HFFc6 (cell line): ENCODE results near the gene PADI6. TPM values are rescaled to one million over a fixed set of nuclear protein-coding genes. Genes with fewer than 3 reads are reported as not detected.
"Not testable (repeated sequence)": the region's sequence is repeated elsewhere in the genome, so short reads cannot be mapped to it uniquely, and the experiment has no call there.

ENCODE experiments used
- DNase-seq: peaks from one replicate; pipeline ENCODE4 v3.0.0-alpha.2; 2018
- H3K27ac Mint-ChIP-seq: 2 replicates; pipeline ENCODE4 v1.8.0; 2020; ENCODE audit warnings: mild to moderate bottlenecking, mixed read lengths
- H3K27me3 Mint-ChIP-seq: 2 replicates; pipeline ENCODE4 v1.8.0; 2021; ENCODE audit warnings: mild to moderate bottlenecking, moderate library complexity, mixed read lengths; ENCODE audit not compliant: insufficient read depth
- H3K36me3 Mint-ChIP-seq: 2 replicates; pipeline ENCODE4 v1.8.0; 2021; ENCODE audit warnings: low read depth, mixed read lengths
- H3K4me1 Mint-ChIP-seq: 2 replicates; pipeline ENCODE4 v1.8.0; 2020; ENCODE audit warnings: low read depth, mixed read lengths
- H3K4me3 Mint-ChIP-seq: 2 replicates; pipeline ENCODE4 v1.8.0; 2020; ENCODE audit warnings: mild to moderate bottlenecking, moderate library complexity, mixed read lengths
- H3K9me3 Mint-ChIP-seq: 2 replicates; pipeline ENCODE4 v1.8.0; 2020; ENCODE audit warnings: mild to moderate bottlenecking, mixed read lengths
- CTCF ChIP-seq: fragments of 200-600 bp; sonication (generic); IDR thresholded peaks from 2 replicates; pipeline ENCODE4 v1.5.0; 2021; ENCODE audit warnings: antibody characterized with exemption, mild to moderate bottlenecking
- total RNA-seq, 6 experiments: library from RNA; stranded (reverse); fragmentation: NEBNext Ultra II Directional; extraction: Animal tissue kit (Norgen Biotek cat#: 25700); gene quantifications; 2 replicates in 1 of 6; 3 replicates in 5 of 6; pipeline ENCODE4 v1.2.3, GENCODE V29; 2021

Gene PADI6
- total RNA-seq, 6 experiments from 2014 or later, result not detected

DNA sequence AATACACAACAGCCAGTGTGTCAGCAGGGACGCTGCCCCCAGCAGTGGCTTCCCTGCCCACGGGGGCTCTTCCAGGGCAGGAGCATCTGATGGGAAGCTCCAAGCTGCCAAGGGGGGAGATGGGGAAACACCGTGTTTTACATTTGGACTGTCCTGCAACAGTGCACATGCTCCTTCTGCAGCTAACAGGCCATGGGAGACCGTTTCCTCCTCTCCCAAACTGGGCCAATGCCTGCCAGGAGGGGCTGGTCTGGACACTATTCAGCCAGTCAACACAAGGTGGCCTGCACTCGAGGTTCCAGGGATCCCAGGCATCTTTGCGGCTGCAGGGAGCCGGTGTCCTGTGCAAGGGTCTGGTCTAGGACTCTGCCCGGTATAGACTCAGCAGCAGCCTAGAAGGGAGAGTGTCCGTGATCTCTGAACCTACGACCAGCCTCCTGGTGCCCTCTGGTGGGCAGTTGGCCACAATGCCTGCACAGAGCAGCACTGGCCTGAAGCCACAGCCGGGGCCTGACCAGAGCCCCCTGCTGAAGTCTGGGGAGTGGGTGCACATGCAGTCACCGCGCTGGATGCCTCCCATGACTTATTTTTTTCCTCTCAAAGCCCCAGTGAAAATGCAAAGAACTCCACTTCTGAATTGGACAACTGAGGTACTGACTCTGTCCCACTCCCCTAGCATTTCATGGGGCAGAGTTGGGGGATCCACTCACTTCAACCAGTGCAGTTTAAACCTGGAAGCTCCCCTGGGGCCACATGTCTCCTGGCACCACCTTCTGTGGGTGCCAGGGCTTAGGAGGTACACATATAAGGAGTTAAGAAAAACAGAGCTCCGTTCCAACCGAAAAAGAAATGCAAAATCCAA is 34.1 kb downstream of the PADI6 start:
- Mint-ChIP-seq H3K4me3 (no peak overlapping the region), H3K27ac (no peak overlapping the region), H3K27me3 (no peaks in the 10 kb centered on the region; the same call in 1 of the 2 replicates), H3K9me3 (no peaks in the 10 kb centered on the region), H3K4me1 (no peaks in the 10 kb centered on the region), H3K36me3 (peaks cover 24% of the 10 kb centered on the region)
- TF ChIP-seq CTCF, result peak; percentile 89
- DNase-seq, result peak; percentile 45

DNA sequence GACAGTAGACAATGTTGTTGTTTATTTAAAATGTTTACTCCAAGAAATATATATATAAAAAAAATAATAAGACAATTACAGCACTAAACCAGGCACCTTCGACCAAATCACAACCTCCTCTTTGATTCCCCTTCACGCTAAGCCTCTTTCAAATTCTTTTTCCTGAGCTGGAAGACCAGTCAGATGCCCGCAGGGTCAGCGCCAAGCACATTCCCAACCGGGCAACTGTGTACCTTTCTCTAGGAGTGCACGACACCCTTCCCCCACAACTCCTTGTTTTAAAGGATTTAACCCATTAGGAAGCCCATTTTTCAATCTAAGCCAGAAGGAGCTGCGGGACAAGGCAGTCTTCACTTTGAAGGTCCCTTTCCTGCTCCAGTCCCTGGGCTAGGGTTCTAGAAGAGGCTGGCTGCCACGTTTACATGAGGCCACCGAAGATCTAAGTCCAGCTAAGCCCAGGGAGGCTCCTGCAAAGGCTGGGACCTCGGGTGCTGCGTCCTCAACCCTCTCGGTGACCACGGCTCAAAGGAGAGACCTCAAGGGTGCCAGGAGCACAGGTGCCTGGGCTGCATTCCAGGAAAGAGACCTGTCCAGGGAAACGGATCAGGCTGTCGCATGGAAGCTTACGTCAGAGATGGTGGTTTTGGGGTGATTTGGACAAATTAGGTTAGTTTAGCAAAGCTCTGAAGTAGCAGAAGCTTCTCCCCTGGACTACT is 34.9 kb downstream of the PADI6 start:
- not testable (repeated sequence) for H3K27me3 Mint-ChIP-seq, H3K9me3 Mint-ChIP-seq, H3K4me1 Mint-ChIP-seq, DNase-seq, H3K27ac Mint-ChIP-seq, H3K4me3 Mint-ChIP-seq
- peaks cover 24% of the 10 kb centered on the region for H3K36me3 Mint-ChIP-seq

DNA sequence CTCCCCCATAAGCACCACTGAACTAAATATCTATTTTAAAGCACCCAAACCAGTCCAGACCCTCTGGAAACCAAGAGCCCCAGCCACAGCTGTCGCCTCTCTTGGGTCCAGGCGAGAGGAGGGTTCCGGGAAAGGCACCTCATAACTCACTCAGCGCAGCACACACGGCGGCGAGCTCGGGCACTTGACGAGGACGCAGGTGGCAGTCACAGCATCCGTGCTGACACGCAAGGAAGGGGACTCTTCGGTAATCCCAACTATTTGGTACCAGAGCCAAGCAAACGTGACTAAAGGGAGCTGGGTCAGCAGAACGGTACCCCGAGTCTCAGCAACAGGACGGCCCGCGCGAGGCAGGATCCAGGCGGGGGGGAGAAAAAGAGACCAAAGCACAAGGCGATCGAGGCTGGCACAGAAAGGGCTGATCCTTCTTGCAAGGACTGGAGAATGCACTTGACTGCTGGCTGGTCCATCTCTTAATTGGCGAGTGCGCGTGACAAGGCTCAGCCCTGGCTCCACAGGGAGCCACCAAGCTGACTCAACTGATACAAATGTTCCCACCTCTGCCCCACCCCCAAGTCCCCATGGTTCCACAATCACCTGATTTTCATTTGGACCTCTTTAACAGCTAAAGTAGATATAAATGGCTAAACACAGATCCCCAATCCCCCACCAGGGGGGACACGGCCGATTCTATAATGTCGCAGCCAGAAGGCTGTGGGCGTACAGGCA is 36.0 kb downstream of the PADI6 start:
- not testable (repeated sequence) for H3K27me3 Mint-ChIP-seq, H3K4me1 Mint-ChIP-seq, H3K4me3 Mint-ChIP-seq, H3K27ac Mint-ChIP-seq, DNase-seq, H3K9me3 Mint-ChIP-seq
- H3K36me3 Mint-ChIP-seq, result peaks cover 29% of the 10 kb centered on the region

- no peak for DNase-seq
- no peak for TF ChIP-seq CTCF
- no peak overlapping the region for H3K4me3 Mint-ChIP-seq
- H3K27ac Mint-ChIP-seq, result no peak overlapping the region
- no peaks in the 10 kb centered on the region for H3K9me3 Mint-ChIP-seq
- no peaks in the 10 kb centered on the region; the same call in 1 of the 2 replicates for H3K27me3 Mint-ChIP-seq
- no peaks in the 10 kb centered on the region for H3K4me1 Mint-ChIP-seq
- peaks cover 35% of the 10 kb centered on the region for H3K36me3 Mint-ChIP-seq
These were observed 37.4 kb downstream of the PADI6 start for GRCh38 chr1:17409391-17409811.

DNA sequence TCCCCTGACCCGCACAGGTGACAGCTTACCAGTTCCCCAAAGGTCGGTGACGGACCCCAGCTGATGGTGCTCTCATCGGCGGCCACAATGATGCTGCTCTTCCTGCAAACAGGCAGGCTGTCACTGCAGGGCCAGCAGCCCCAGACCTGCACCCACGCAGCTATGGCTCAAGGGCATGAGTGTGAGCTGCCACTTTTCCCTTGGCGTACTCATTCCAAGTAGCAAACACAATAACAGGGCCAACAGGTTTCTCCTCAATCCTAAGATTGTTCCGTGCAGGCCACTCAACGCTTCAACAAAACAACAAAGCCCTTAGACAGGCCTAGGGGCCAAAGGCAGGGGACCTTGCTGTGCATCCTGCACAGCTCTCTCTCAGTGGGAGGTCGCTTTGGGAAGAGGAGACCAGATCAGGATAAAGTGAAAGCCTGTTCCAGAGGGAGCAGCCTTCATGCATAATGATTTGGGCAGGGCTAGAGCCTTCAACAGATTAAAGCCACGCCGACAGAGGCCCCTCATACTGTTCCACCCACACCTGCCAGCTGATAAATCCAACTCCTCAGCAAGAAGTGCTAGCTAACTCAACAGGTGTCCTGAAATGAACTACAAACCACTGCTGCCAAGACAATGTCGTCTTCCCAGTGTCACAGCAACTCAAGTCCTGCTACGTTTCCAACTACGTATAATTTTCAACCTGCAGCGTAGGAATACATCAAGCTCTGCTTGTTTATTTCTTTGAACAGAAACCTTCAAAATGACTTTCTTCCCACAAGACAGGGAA is 40.3 kb downstream of the PADI6 start:
- 0 out of 2 replicates have a peak overlapping the region, but pooled peaks have one; percentile 5 for H3K27ac Mint-ChIP-seq
- no peak overlapping the region for H3K4me3 Mint-ChIP-seq
- H3K9me3 Mint-ChIP-seq, result no peaks in the 10 kb centered on the region

More for the DNA sequence above, 40.3 kb downstream of the PADI6 start:
- Mint-ChIP-seq H3K36me3 (peaks cover 52% of the 10 kb centered on the region), H3K4me1 (no peaks in the 10 kb centered on the region), H3K27me3 (peaks cover 1% of the 10 kb centered on the region; the same call in 1 of the 2 replicates)
- DNase-seq, result no peak
- no peak for TF ChIP-seq CTCF
